H9 (cell line): ENCODE results near the gene LIPH. TPM values are rescaled to one million over a fixed set of nuclear protein-coding genes. Genes with fewer than 3 reads are reported as not detected.

Source experiments
- DNase-seq: peaks from one replicate; pipeline ENCODE4 v3.0.0-alpha.2; 2017
- H2AFZ ChIP-seq: one replicate; pipeline ENCODE4 v1.6.1; 2013; ENCODE audit warnings: mild to moderate bottlenecking, low read length, control low read depth, moderate library complexity
- H2AK5ac ChIP-seq: 2 replicates; pipeline ENCODE4 v1.6.1; 2013; ENCODE audit warnings: low read length, control low read depth, mixed read lengths; ENCODE audit not compliant: insufficient read length
- H2BK120ac ChIP-seq: one replicate; pipeline ENCODE4 v1.6.1; 2013; ENCODE audit warnings: low read depth, mild to moderate bottlenecking, low read length, control low read depth, inconsistent platforms; ENCODE audit not compliant: poor library complexity, severe bottlenecking
- H2BK12ac ChIP-seq: 2 replicates; pipeline ENCODE4 v1.6.1; 2013; ENCODE audit warnings: low read length, control low read depth, mixed read lengths, low read depth; ENCODE audit not compliant: insufficient read length
- H2BK15ac ChIP-seq: 2 replicates; pipeline ENCODE4 v1.6.1; 2013; ENCODE audit warnings: low read depth, low read length, control low read depth
- H2BK20ac ChIP-seq: one replicate; pipeline ENCODE4 v1.6.1; 2013; ENCODE audit warnings: low read depth, mild to moderate bottlenecking, low read length, control low read depth, inconsistent platforms; ENCODE audit not compliant: poor library complexity, severe bottlenecking
- H2BK5ac ChIP-seq: 2 replicates; pipeline ENCODE4 v1.6.1; 2013; ENCODE audit warnings: low read length, control low read depth, mixed read lengths; ENCODE audit not compliant: insufficient read length
- H3K14ac ChIP-seq: 2 replicates; pipeline ENCODE4 v1.6.1; 2013; ENCODE audit warnings: low read length, control low read depth; ENCODE audit not compliant: insufficient read depth
- H3K18ac ChIP-seq: 2 replicates; pipeline ENCODE4 v1.6.1; 2013; ENCODE audit warnings: low read depth, mild to moderate bottlenecking, mixed read lengths, low read length, control low read depth; ENCODE audit not compliant: insufficient read length
- H3K23ac ChIP-seq: 2 replicates; pipeline ENCODE4 v1.6.1; 2013; ENCODE audit warnings: low read length, control low read depth, mixed read lengths, low read depth; ENCODE audit not compliant: insufficient read length
- H3K23me2 ChIP-seq: 2 replicates; pipeline ENCODE4 v1.6.1; 2013; ENCODE audit warnings: low read depth, mild to moderate bottlenecking, mixed read lengths, low read length, control low read depth; ENCODE audit not compliant: insufficient read length, poor library complexity, severe bottlenecking
- H3K27ac ChIP-seq: 2 replicates; pipeline ENCODE4 v1.5.1; 2013; ENCODE audit warnings: low read length, control low read depth, mixed read lengths, low read depth; ENCODE audit not compliant: insufficient read length
- H3K27me3 ChIP-seq: 2 replicates; pipeline ENCODE4 v1.6.1; 2013; ENCODE audit warnings: low read length, control low read depth, inconsistent platforms; ENCODE audit not compliant: insufficient read depth
- H3K4ac ChIP-seq: 2 replicates; pipeline ENCODE4 v1.6.1; 2013; ENCODE audit warnings: low read depth, mild to moderate bottlenecking, control low read depth, inconsistent platforms, low read length, moderate library complexity
- H3K4me1 ChIP-seq: 2 replicates; pipeline ENCODE4 v1.6.1; 2013; ENCODE audit warnings: low read length, control low read depth, inconsistent platforms; ENCODE audit not compliant: insufficient read depth
- H3K4me2 ChIP-seq: 2 replicates; pipeline ENCODE4 v1.6.1; 2013; ENCODE audit warnings: low read length, control low read depth, mixed read lengths; ENCODE audit not compliant: insufficient read length, insufficient read depth
- H3K56ac ChIP-seq: 2 replicates; pipeline ENCODE4 v1.6.1; 2013; ENCODE audit warnings: low read depth, mild to moderate bottlenecking, mixed read lengths, low read length, control low read depth; ENCODE audit not compliant: insufficient read length
- H3K79me1 ChIP-seq: 2 replicates; pipeline ENCODE4 v1.6.1; 2013; ENCODE audit warnings: low read depth, mild to moderate bottlenecking, moderate library complexity, low read length, control low read depth, inconsistent platforms; ENCODE audit not compliant: insufficient read depth, poor library complexity, severe bottlenecking
- H3K79me2 ChIP-seq: 2 replicates; pipeline ENCODE4 v1.6.1; 2013; ENCODE audit warnings: low read length, control low read depth, inconsistent platforms; ENCODE audit not compliant: insufficient read depth
- H3K9ac ChIP-seq: 2 replicates; pipeline ENCODE4 v1.6.1; 2013; ENCODE audit warnings: low read length, control low read depth, mixed read lengths; ENCODE audit not compliant: insufficient read length; ENCODE audit errors: extremely low read depth
- H3K9me3 ChIP-seq: one replicate; pipeline ENCODE4 v1.6.1; 2013; ENCODE audit warnings: low read depth, low read length, inconsistent platforms; ENCODE audit not compliant: control insufficient read depth
- H3T11ph ChIP-seq: one replicate; pipeline ENCODE4 v1.6.1; 2013; ENCODE audit warnings: mild to moderate bottlenecking, low read length, control low read depth, inconsistent platforms
- H4K20me1 ChIP-seq: one replicate; pipeline ENCODE4 v1.6.1; 2013; ENCODE audit not compliant: control insufficient read depth, insufficient read length, insufficient read depth
- H4K5ac ChIP-seq: 2 replicates; pipeline ENCODE4 v1.6.1; 2013; ENCODE audit warnings: low read depth, mild to moderate bottlenecking, mixed read lengths, low read length, control low read depth; ENCODE audit not compliant: insufficient read length
- H4K8ac ChIP-seq: replicated peaks from 2 replicates; pipeline ENCODE4 v1.6.1; 2013; ENCODE audit warnings: low read length, control low read depth, mixed read lengths, low read depth; ENCODE audit not compliant: insufficient read length
- H4K91ac ChIP-seq: 2 replicates; pipeline ENCODE4 v1.6.1; 2013; ENCODE audit warnings: low read depth, mild to moderate bottlenecking, moderate library complexity, mixed read lengths, low read length, control low read depth; ENCODE audit not compliant: insufficient read length
- H3K27ac Mint-ChIP-seq, 3 experiments: 2 replicates in 2 of 3; 3 replicates in 1 of 3; pipeline ENCODE4 v1.8.0; 2020 to 2021; ENCODE audit warnings: mixed read lengths in 3 of 3, mild to moderate bottlenecking in 1 of 3, moderate library complexity in 1 of 3
- H3K27me3 Mint-ChIP-seq: 2 replicates; pipeline ENCODE4 v1.8.0; 2021; ENCODE audit warnings: low read depth, mild to moderate bottlenecking, moderate library complexity, mixed read lengths
- H3K36me3 Mint-ChIP-seq, 3 experiments: 2 replicates in 2 of 3; 3 replicates in 1 of 3; pipeline ENCODE4 v1.8.0; 2020 to 2021; ENCODE audit warnings: low read depth in 3 of 3, mixed read lengths in 3 of 3; ENCODE audit not compliant: insufficient read depth in 1 of 3
- H3K4me1 Mint-ChIP-seq, 2 experiments: 2 replicates each; pipeline ENCODE4 v1.8.0; 2020; ENCODE audit warnings: mixed read lengths in 2 of 2
- H3K4me3 Mint-ChIP-seq, 2 experiments: 2 replicates in 1 of 2; 3 replicates in 1 of 2; pipeline ENCODE4 v1.8.0; 2020 to 2021; ENCODE audit warnings: mild to moderate bottlenecking in 2 of 2, mixed read lengths in 2 of 2, moderate library complexity in 1 of 2
- H3K9me3 Mint-ChIP-seq, 2 experiments: 2 replicates in 1 of 2; 3 replicates in 1 of 2; pipeline ENCODE4 v1.8.0; 2020; ENCODE audit warnings: mild to moderate bottlenecking in 2 of 2, mixed read lengths in 2 of 2, moderate library complexity in 1 of 2
- CTCF ChIP-seq: fragments of 200-600 bp; sonication (generic); conservative IDR thresholded peaks from 3 replicates; pipeline ENCODE4 v1.8.0; 2021; ENCODE audit warnings: antibody characterized with exemption, mild to moderate bottlenecking
- WGBS: extraction: QIAGEN DNeasy Blood & Tissue Kit; methylation state at CpG from one replicate; pipeline ENCODE4 v1.1.7; 2013; ENCODE audit warnings: missing lambda C conversion rate, low lambda C conversion rate, mixed read lengths; ENCODE audit not compliant: insufficient read length; ENCODE audit errors: extremely low coverage; 5-methylcytosine and 5-hydroxymethylcytosine counted together
- total RNA-seq: library from RNA; stranded (reverse); gene quantifications from 2 replicates; pipeline ENCODE4 v1.2.1, GENCODE V29; 2021

LIPH gene
- total RNA-seq, 1 experiment from 2014 or later: 0.17 TPM

- no peak overlapping the region for H3K4me3 Mint-ChIP-seq
- no peaks in the 10 kb centered on the region for H3K79me2 ChIP-seq
- H3K23me2 ChIP-seq: no peaks in the 10 kb centered on the region
- H2BK12ac ChIP-seq: no peak overlapping the region
- no peak overlapping the region for H2BK5ac ChIP-seq
- no peak overlapping the region for H3K9ac ChIP-seq
- H3K23ac ChIP-seq: no peak overlapping the region
- no peaks in the 10 kb centered on the region for H3K4me1 ChIP-seq
- no CpG with 5 or more reads among the region's 7 CpGs for WGBS
- no peaks in the 10 kb centered on the region for H4K20me1 ChIP-seq
- no peaks in the 10 kb centered on the region for H3K79me1 ChIP-seq
- no peak overlapping the region for H3K27ac Mint-ChIP-seq
- TF ChIP-seq CTCF: no peak
- H2BK20ac ChIP-seq: no peak overlapping the region
- H2BK15ac ChIP-seq: no peak overlapping the region
- no peaks in the 10 kb centered on the region; the same call in none of the 2 replicates for H3K27me3 Mint-ChIP-seq
- H3K14ac ChIP-seq: no peak overlapping the region
- H3K56ac ChIP-seq: no peak overlapping the region
- no peak for DNase-seq
- no peaks in the 10 kb centered on the region for H3K27me3 ChIP-seq
- H2AK5ac ChIP-seq: no peak overlapping the region
- no peak overlapping the region for H3K4ac ChIP-seq
- H3K9me3 ChIP-seq: no peaks in the 10 kb centered on the region
- H3K27ac ChIP-seq: no peak overlapping the region
- H4K91ac ChIP-seq: no peak overlapping the region
- H3K18ac ChIP-seq: no peak overlapping the region
- H3K4me1 Mint-ChIP-seq: no peaks in the 10 kb centered on the region
- H2AFZ ChIP-seq: no peak overlapping the region
- no peak overlapping the region for H4K5ac ChIP-seq
- no peak overlapping the region for H4K8ac ChIP-seq
- no peak overlapping the region for H2BK120ac ChIP-seq
- H3K4me2 ChIP-seq: no peak overlapping the region
- H3K36me3 Mint-ChIP-seq: no peaks in the 10 kb centered on the region
- H3T11ph ChIP-seq: no peak overlapping the region
- H3K9me3 Mint-ChIP-seq: no peaks in the 10 kb centered on the region
Observed at GRCh38 chr3:185521349-185522138, 30.8 kb downstream of the LIPH start.
